ENCODE measurements around the gene TAOK1.
"Not testable (repeated sequence)": the region's sequence is repeated elsewhere in the genome, so short reads cannot be mapped to it uniquely, and the experiment has no call there.

TAOK1 gene

DNA sequence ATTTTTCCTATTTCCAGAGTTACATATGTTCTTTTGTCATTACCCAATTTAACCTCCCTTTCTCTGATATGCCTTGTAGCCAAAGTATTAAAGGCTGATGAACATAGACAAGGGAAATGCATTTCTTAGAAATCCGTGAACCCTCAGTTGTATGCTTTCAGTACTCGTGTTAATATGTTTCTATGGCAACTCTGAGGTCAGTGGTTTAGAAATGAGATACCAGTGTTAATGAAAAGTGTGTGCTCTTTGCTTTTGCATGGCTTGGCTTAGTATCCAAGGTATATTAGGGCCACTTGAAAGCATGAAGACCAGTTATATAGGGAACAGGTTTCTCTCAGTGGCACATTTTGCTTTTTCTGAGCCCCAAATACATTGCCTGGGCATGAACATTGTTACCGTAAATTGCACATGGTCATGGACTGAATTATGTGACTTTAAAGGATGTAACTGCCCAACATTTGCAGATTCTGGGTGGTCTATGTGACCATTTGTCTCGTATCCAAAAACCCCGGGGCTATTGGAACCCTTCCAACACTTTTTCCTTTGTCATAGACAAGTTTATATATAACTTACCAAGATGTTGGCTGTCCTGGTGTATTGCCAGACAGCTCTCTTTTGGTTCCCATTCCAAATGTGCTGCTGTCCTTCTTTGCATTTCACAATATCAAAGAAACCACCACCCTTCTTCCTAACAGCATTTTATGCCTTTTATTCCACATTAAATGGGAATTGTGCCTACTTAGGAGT lies 159.2 kb downstream of the TAOK1 start:
- DNase-seq, result no peak

- no peak for DNase-seq
These were observed 165.7 kb downstream of the TAOK1 start for GRCh38 chr17:29555840-29556239.

GRCh38 chr17:29557085-29557738 lies 167.0 kb downstream of the TAOK1 start:
- no peak for DNase-seq

- no peak for DNase-seq
These were observed 167.6 kb downstream of the TAOK1 start for GRCh38 chr17:29557739-29558116.

GRCh38 chr17:29558139-29558538 lies 168.0 kb downstream of the TAOK1 start:
- DNase-seq, result not testable (repeated sequence)

DNA sequence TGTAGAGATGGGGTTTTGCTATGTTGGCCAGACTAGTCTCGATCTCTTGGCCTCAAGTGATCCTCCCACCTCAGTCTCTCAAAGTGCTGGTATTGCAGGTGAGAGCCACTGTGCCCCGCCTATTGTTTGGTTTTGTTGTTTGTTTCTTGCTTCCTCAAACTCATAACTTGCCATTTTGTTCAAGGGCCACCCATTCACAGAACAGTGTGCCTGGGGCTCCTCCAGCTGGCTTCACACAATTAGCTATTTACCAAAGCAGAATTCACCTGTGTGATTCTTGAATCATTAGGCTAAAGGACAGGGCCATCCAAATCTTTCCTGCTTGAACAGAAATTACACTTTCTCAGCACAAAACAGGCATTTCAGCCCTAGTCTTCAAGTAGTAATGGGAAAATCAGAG lies 169.5 kb downstream of the TAOK1 start:
- no peak for DNase-seq

DNA sequence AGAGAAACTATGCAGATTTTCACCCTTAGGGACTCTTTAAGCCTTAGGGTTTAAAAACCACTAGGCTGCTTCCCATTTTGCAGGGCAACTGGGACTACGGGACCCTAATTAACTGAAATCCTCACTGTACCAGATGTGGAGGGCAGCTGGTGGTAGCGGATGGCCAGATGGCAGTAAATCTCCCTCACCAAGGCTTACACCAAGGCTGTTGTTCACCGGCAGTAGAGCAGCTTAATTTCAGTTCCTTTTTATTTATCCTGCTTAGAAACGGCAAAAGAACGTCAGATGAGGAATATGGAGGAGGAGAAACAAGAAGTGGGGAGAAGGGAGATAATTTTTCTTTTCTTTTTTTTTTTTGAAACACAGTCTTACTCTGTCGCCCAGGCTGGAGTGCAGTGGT lies 170.2 kb downstream of the TAOK1 start:
- no peak for DNase-seq

GRCh38 chr17:29561554-29562517 lies 171.7 kb downstream of the TAOK1 start:
- DNase-seq, result no peak

GRCh38 chr17:29562615-29563014 lies 172.5 kb downstream of the TAOK1 start:
- no peak for DNase-seq

GRCh38 chr17:29563816-29564215 lies 173.7 kb downstream of the TAOK1 start:
- DNase-seq, result no peak

- DNase-seq, result peak; percentile 30 to 37
These were observed 175.7 kb downstream of the TAOK1 start for GRCh38 chr17:29565643-29566472.

- peak; percentile 59 to 67 for DNase-seq
These were observed 176.5 kb downstream of the TAOK1 start, which contains the start of gene ABHD15 for GRCh38 chr17:29566473-29567303. TSS of gene ABHD15 (minus strand) at chr17:29567037. CDS start at chr17:29566966, 71 bp downstream.

- DNase-seq, result no peak
These were observed 177.1 kb downstream of the TAOK1 start for GRCh38 chr17:29567304-29567553.

GRCh38 chr17:29567554-29568330 lies 177.6 kb downstream of the TAOK1 start:
- peak; percentile 73 for DNase-seq

DNA sequence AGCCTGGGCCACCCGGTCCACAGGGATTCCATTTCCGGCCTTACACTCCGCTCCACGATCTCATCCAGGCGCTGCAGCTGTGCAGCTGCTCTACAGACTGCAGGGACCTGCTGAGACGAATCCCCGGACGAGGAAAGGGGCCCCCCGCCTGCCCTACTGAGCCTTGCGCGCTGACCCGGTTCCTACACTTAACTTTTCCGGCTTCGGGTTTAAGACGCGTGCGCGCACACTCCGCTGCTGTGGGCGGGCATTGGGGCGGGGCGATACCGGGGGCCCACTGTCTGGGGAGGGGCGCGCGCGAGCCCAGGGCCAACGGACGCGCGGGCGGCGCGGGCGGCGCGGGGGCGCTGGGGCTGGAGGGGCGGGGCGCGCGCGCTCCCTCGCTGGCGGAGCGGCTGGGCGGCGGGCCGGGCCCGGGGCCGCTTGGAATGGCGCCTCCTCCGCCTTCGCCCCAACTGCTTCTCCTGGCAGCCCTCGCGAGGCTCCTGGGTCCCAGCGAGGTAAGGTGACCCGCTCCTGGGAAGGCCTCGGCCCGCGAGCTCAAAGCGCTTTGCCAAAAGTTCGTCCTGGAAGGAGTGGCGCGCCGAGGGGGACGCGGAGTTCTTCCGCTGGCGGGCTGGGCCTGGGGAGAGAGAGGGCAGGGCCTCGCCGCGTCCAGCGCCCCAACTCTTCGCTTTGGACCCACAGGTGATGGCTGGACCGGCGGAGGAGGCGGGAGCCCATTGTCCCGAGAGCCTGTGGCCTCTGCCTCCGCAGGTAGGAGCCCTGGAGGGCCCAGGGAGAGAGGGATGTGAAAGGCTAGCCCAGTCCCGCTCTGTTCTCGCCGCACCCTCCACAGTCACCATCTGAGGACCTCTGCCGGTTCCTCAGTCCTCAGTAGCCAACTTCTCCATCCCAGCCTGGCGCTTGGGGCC lies 178.4 kb downstream of the TAOK1 start, which contains the start of gene TP53I13:
TSS of gene TP53I13 (plus strand) at position 371 of the 914 bp plus-strand sequence. CDS start at position 429, 58 bp downstream.
- peak; percentile 79 to 83 for DNase-seq

DNA sequence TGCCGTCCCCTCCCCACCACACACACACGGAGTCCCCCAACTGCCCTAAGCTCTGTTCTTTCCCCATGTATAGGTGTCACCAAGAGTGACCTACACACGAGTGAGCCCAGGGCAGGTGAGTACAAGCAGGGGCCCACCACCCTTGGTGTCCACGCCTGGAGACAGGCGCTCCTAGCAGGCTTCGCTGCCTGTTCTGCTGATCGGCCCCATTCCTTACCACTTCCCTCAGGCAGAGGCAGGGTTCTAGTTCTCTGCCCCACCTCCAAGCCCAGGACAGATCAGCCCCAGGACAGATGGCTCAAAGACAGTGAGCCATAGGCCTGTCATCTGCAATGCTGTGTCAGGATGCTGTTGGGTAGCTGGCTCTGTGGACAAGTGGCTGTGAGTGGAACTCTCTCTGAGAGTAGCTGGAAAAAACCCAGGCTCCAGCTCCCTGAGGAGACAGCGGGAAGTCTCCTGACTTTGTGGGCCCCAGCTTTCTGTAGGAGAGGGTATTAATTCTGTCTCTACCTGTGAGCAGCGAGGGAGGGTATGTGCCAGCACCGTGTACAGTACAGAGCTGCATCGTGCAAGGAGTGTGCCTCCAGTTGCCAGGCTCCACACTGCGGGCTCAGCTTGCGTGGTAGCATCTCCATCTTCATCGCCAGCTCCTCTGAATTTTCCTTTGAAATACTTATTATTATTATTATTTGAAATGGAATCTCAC lies 179.2 kb downstream of the TAOK1 start:
- DNase-seq, result no peak

- DNase-seq, result no peak
These were observed 180.4 kb downstream of the TAOK1 start for GRCh38 chr17:29570521-29570920.

- DNase-seq, result no peak
These were observed 181.3 kb downstream of the TAOK1 start for GRCh38 chr17:29571486-29571882.
